CD4-positive, alpha-beta T cell treated with Interleukin-15 for 1 hour (primary cell): ENCODE data around the gene MSH6.

Source experiments
- DNase-seq: peaks from one replicate; pipeline ENCODE4 v3.0.0-alpha.2; 2020

MSH6 gene

GRCh38 chr2:47782671-47783485 lies at the start of gene MSH6:
MSH6 (plus strand) TSS chr2:47783145; CDS start chr2:47783234, 89 bp downstream.
- DNase-seq, result peak; percentile 90

GRCh38 chr2:47735136-47735869 lies 47.6 kb upstream of the MSH6 start:
- DNase-seq, result no peak

GRCh38 chr2:47735912-47736311 lies 47.0 kb upstream of the MSH6 start:
- DNase-seq, result no peak

GRCh38 chr2:47737191-47737975 lies 45.6 kb upstream of the MSH6 start:
- DNase-seq, result no peak

- no peak for DNase-seq
Measured at GRCh38 chr2:47738331-47738730, 44.6 kb upstream of the MSH6 start.

- no peak for DNase-seq
Measured at GRCh38 chr2:47741101-47741500, 41.8 kb upstream of the MSH6 start.

- DNase-seq, result no peak
Measured at GRCh38 chr2:47741637-47742036, 41.3 kb upstream of the MSH6 start.

GRCh38 chr2:47744074-47744473 lies 38.9 kb upstream of the MSH6 start:
- DNase-seq, result no peak

GRCh38 chr2:47747878-47748277 lies 35.1 kb upstream of the MSH6 start:
- no peak for DNase-seq

GRCh38 chr2:47751856-47752414 lies 31.0 kb upstream of the MSH6 start:
- no peak for DNase-seq

- no peak for DNase-seq
Measured at GRCh38 chr2:47767497-47767844, 15.5 kb upstream of the MSH6 start.

- DNase-seq, result peak; percentile 63
Measured at GRCh38 chr2:47767880-47768609, 14.9 kb upstream of the MSH6 start.

- DNase-seq, result no peak
Measured at GRCh38 chr2:47769318-47769717, 13.6 kb upstream of the MSH6 start.

GRCh38 chr2:47771211-47771610 lies 11.7 kb upstream of the MSH6 start:
- DNase-seq, result no peak

GRCh38 chr2:47772343-47772742 lies 10.6 kb upstream of the MSH6 start:
- DNase-seq, result no peak

- DNase-seq, result no peak
Measured at GRCh38 chr2:47774567-47774966, 8.4 kb upstream of the MSH6 start.

- no peak for DNase-seq
Measured at GRCh38 chr2:47777277-47777937, 5.5 kb upstream of the MSH6 start.

- no peak for DNase-seq
Measured at GRCh38 chr2:47778698-47779425, 4.1 kb upstream of the MSH6 start.

GRCh38 chr2:47779426-47779790 lies 3.5 kb upstream of the MSH6 start:
- no peak for DNase-seq

- no peak for DNase-seq
Measured at GRCh38 chr2:47782381-47782670, 619 bp upstream of the MSH6 start.
